Skeletal muscle tissue (tissue), 4 donors: ENCODE measurements around the gene TENM4. TPM values are rescaled to one million over a fixed set of nuclear protein-coding genes. Genes with fewer than 3 reads are reported as not detected.
A peak's percentile ranks its signal among the peaks of the same experiment; 100 is the strongest.

Experiments used
- H3K27ac ChIP-seq: one replicate; pipeline ENCODE4 v1.7.0; 2013; ENCODE audit warnings: mild to moderate bottlenecking, low read depth, low read length, inconsistent platforms
- H3K27me3 ChIP-seq, 3 donors: one replicate each; pipeline ENCODE4 v1.7.0; 2013; ENCODE audit warnings: low read length in 3 of 3; ENCODE audit not compliant: control insufficient read depth in 3 of 3, insufficient read depth in 3 of 3
- H3K36me3 ChIP-seq, 3 donors: one replicate each; pipeline ENCODE4 v1.7.0; 2013; ENCODE audit warnings: low read length in 3 of 3; ENCODE audit not compliant: control insufficient read depth in 3 of 3, insufficient read depth in 3 of 3
- H3K4me1 ChIP-seq, 3 donors: one replicate each; pipeline ENCODE4 v1.7.0; 2013; ENCODE audit warnings: low read length in 3 of 3, mild to moderate bottlenecking in 3 of 3; ENCODE audit not compliant: control insufficient read depth in 3 of 3, insufficient read depth in 3 of 3
- H3K4me3 ChIP-seq, 3 donors: one replicate each; pipeline ENCODE4 v1.7.0; 2013; ENCODE audit warnings: low read length in 3 of 3
- H3K9ac ChIP-seq, 3 donors: one replicate each; pipeline ENCODE4 v1.7.0; 2013; ENCODE audit warnings: low read length in 3 of 3, mild to moderate bottlenecking in 3 of 3, moderate library complexity in 2 of 3, low read depth in 1 of 3
- H3K9me3 ChIP-seq, 3 donors: one replicate each; pipeline ENCODE4 v1.7.0; 2013; ENCODE audit warnings: low read length in 3 of 3; ENCODE audit not compliant: control insufficient read depth in 3 of 3
- total RNA-seq: library from RNA; depleted of rRNA; stranded (reverse); fragments of >200 nt; gene quantifications from one replicate; pipeline ENCODE4 v1.2.3, GENCODE V29; 2014
- donor health status: Osteomylitis.

TENM4 gene
- total RNA-seq, 1 donor from 2014 or later, result 18.3 TPM

DNA sequence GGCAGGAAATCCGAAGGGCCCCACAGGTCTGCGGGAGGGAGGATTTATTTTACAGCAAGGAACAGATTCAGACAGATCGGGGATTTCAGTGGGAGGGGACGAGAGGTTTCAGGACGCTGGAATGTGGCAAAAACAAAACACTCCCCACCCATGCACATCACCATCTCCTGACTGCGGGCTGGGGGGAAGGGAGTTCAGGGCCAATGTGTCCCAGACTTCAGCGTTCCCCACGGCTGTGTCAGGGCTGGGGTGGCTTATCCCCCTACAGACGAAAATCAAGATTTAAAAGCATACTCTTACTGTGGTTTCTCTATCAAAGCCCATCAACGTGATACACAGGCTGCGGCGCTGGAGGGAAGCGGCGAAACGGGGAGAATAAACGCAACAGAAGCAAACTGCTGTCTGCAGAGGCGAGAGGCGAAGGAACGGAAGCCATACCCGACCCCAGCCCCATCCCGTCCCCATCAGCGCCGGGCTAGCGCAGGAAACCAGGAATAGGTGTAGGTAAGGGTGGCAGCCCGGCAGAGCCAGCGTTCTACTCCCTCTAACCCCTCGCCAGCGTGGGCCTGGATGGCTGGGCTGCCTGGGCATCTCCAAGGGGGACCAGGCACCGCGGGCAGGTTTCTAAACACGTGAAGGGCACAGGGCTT is 2.7 kb downstream of the TENM4 start:
- Histone ChIP-seq H3K36me3 (no peaks in the 10 kb centered on the region), H3K27ac (peak overlapping the region; percentile 58), H3K9ac (peak overlapping the region in 1 of 3 donors; percentile 38), H3K4me3 (peak overlapping the region; percentile 40 to 55 (median 55)), H3K27me3 (peaks cover 49 to 85% (median 82%) of the 10 kb centered on the region in 3 donors), H3K4me1 (peaks cover 23 to 47% (median 31%) of the 10 kb centered on the region in 3 donors), H3K9me3 (peaks cover 0 to 2% (median 0%) of the 10 kb centered on the region in 3 donors)

DNA sequence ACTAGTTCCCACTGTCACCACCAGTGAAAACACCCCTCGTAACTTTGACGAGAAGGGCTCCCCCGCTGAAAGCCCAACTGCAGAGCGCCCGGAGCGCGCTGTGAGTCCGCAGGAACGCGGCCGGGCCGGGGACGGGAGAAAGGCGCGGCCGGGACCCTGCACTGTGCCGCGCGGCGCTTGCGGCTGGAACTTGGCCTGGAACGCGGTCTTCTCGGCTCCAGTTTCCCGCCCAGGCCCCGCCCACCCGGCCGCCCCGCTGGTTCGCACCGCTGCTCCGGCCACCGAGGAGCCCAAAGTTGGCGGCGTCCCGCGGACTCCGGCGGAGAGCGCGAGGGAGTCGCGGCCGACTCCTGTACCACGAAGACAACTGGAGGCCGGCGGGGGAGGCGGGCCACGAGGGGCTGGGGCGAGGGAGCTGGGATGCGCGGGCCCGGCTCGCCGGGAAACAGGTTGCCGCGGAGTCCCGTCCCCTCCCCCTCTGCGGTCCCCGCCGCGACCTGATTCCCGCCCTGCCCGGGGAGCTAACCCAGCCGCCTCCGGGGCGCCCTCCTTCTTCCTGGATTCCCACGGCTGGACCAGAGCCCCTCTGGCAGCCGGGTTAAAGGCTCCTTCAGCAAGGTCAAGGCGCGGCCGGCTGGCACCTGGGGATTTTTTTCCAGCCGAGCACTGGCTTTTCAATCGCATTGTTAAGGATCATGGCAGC is 3.4 kb downstream of the TENM4 start:
- Histone ChIP-seq H3K27me3 (peaks cover 50 to 84% (median 84%) of the 10 kb centered on the region in 3 donors), H3K36me3 (no peaks in the 10 kb centered on the region), H3K4me1 (peaks cover 23 to 47% (median 31%) of the 10 kb centered on the region in 3 donors), H3K9ac (peak overlapping the region in 2 of 3 donors; percentile 32 to 62), H3K4me3 (peak overlapping the region; percentile 40 to 63 (median 55)), H3K9me3 (no peaks in the 10 kb centered on the region), H3K27ac (peak overlapping the region; percentile 58)

DNA sequence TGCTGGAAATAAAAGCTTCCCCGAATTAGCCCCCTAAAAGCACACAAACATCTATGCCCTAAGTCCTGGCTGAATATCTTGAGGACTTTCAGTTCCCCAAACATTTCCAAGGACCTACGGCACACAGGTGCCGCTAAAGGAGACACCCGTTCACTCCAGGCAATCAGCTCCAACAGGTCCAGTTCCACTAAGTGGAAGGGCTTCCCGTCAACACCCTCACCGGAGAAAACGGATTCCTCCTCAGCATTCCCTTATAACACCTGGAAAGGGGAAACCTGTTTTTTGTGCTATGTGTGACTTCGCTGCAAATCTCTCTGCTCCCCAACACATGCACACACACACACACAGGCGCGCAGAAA is 3.9 kb downstream of the TENM4 start:
- H3K27ac ChIP-seq, result no peak overlapping the region
- peak overlapping the region in 2 of 3 donors; percentile 32 to 62 for H3K9ac ChIP-seq
- H3K9me3 ChIP-seq, result no peaks in the 10 kb centered on the region
- H3K36me3 ChIP-seq, result no peaks in the 10 kb centered on the region
- H3K27me3 ChIP-seq, result peaks cover 48 to 84% (median 80%) of the 10 kb centered on the region in 3 donors
- H3K4me3 ChIP-seq, result peak overlapping the region; percentile 11 to 63 (median 55)
- H3K4me1 ChIP-seq, result peaks cover 23 to 47% (median 31%) of the 10 kb centered on the region in 3 donors

DNA sequence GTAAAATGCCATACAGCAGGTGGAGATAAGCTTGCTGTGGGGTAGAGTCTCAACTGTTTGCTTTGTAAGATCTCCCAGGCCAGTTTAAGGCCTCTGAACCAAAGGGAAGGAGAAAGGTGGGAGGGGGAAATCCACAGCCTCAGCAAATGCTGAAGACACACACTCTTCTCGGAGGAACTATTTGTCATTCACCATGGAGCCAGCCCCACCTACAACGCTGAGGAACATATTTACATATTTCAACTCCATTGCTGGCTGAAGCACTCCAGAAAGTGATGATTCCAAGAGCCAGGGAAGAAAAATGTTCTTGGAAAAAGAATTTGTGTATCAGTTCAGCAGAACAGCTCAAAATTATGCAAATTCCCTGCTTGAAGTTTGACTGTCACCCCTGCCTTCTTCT is 6.5 kb downstream of the TENM4 start:
- peaks cover 39 to 67% (median 56%) of the 10 kb centered on the region in 3 donors for H3K27me3 ChIP-seq
- no peaks in the 10 kb centered on the region for H3K9me3 ChIP-seq
- H3K4me3 ChIP-seq, result no peak overlapping the region
- H3K9ac ChIP-seq, result no peak overlapping the region
- H3K4me1 ChIP-seq, result peaks cover 16 to 26% (median 17%) of the 10 kb centered on the region in 3 donors
- no peaks in the 10 kb centered on the region for H3K36me3 ChIP-seq
- no peak overlapping the region for H3K27ac ChIP-seq

DNA sequence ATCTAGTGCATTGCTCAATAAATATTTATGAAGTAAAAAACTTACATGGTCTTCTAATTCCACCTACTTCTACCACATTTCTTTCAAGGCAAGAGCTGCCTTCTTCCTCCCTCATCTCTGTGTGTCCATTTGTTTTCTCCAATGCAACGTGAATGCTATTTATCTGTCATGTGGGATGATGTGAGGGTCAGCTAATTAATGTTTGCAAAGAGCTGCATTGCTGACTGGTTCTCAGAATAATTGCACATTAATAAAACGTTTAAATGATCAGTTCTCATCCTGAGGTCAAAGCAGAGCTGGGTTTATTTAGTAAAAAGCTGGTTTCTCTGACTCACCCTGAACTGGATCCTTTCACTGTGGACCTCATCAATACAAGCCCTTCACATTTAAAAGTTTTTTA is 8.7 kb downstream of the TENM4 start:
- H3K4me1 ChIP-seq, result peaks cover 4 to 7% (median 6%) of the 10 kb centered on the region in 3 donors
- H3K9ac ChIP-seq, result no peak overlapping the region
- no peaks in the 10 kb centered on the region for H3K36me3 ChIP-seq
- no peak overlapping the region for H3K27ac ChIP-seq
- peaks cover 21 to 47% (median 36%) of the 10 kb centered on the region in 3 donors for H3K27me3 ChIP-seq
- H3K9me3 ChIP-seq, result no peaks in the 10 kb centered on the region
- H3K4me3 ChIP-seq, result no peak overlapping the region

DNA sequence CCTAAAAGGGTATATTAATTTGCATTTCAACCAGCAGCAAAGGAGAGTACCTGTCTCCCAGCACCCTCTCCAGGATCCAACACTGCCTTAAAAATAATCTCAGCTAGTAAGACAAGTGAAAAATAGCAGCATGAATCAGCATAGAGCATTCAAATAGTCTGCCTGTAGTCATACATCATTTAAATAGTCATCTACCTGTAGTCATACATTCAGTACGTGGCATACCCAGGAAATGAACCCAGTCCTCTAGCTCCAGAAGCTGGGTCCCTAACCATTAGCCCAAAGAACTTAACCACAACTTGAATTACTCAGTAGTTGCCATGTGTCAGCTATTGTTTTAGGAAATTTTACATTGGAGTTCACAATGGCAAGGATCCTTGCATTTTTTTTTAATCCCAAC is 9.3 kb downstream of the TENM4 start:
- no peak overlapping the region for H3K9ac ChIP-seq
- H3K9me3 ChIP-seq, result no peaks in the 10 kb centered on the region
- no peak overlapping the region for H3K4me3 ChIP-seq
- H3K27ac ChIP-seq, result no peak overlapping the region
- H3K27me3 ChIP-seq, result peaks cover 15 to 41% (median 30%) of the 10 kb centered on the region in 3 donors
- H3K36me3 ChIP-seq, result no peaks in the 10 kb centered on the region
- peaks cover 0 to 1% (median under 1%) of the 10 kb centered on the region in 3 donors for H3K4me1 ChIP-seq

DNA sequence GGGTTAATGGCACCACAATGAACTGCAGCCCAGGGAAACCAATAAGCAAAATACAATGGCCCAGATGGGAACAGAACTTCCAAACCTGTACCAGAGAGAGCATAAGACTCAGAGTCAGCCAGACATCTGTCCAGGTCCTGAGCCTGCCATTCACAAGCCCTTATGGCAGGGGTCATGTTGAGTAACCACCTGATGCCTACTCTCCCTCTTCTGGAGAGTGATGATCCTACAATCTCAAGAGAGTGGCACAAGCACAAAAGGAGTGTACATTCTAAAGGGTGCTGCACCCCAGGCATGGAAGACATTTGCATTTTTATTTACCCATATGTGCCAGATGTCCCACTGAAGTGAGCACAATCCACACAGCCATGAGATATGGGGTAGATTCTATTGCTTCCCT is 10.6 kb downstream of the TENM4 start:
- Histone ChIP-seq H3K4me1 (no peaks in the 10 kb centered on the region), H3K27ac (no peak overlapping the region), H3K9ac (no peak overlapping the region), H3K27me3 (peaks cover 10 to 29% (median 21%) of the 10 kb centered on the region in 3 donors), H3K36me3 (no peaks in the 10 kb centered on the region), H3K9me3 (no peaks in the 10 kb centered on the region), H3K4me3 (no peak overlapping the region)

DNA sequence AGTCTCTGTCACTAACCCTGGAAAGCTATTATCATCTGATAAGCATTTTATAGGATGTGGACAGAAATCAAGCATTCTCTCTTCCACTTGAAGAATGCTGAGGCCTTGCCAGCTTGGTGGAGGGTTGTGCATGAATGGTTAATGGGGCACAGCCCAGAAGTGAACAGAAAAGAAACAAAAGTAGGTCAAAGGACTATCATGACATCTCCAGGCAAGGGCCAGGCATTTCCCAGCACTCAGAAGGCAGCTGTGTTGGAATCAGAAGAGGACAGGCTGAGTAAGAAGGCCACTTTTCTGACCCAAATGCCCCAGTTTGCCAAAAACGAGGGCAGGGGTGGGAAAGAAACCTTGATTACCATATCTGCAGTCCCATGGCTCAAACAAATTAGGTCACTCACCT is 12.4 kb downstream of the TENM4 start:
- H3K9ac ChIP-seq, result no peak overlapping the region
- H3K9me3 ChIP-seq, result no peaks in the 10 kb centered on the region
- H3K27me3 ChIP-seq, result peaks cover 4 to 14% (median 8%) of the 10 kb centered on the region in 3 donors
- H3K4me3 ChIP-seq, result no peak overlapping the region
- no peak overlapping the region for H3K27ac ChIP-seq
- H3K36me3 ChIP-seq, result no peaks in the 10 kb centered on the region
- H3K4me1 ChIP-seq, result no peaks in the 10 kb centered on the region

DNA sequence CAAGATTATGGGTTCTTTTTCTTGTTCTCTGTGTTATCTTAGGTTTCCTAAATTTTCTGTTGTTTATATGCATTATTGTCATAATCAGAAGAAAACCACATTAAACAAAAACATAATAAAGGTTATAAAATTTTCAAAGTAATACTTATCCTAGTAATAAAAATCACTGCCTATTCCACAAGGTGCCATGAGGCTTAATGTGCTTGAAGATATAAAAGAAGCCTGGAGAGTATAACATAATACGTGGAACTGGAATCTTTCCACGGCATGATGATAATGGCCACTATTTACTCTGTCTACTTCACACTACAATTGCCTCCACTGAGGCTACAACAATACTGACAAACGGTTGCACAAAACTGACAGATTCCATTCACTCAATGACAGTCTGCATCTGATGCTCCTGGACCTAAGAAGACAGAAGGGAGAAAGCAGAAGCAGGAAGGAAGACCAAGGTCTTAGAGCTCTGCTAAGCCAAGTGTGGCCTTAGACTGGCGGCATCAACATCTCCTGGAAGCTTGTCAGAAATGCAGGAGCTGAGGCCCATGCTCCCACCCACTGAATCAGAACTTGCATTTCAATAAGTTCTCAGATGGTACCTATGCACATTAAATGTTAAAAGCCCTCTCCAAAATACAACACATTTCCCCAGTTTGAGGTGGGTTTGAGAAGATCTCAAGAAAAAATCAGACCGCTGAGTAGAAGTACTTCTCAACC is 13.1 kb downstream of the TENM4 start:
- H3K4me1 ChIP-seq, result no peaks in the 10 kb centered on the region
- no peak overlapping the region for H3K27ac ChIP-seq
- peaks cover 0 to 8% (median 3%) of the 10 kb centered on the region in 3 donors for H3K27me3 ChIP-seq
- H3K4me3 ChIP-seq, result no peak overlapping the region
- H3K36me3 ChIP-seq, result no peaks in the 10 kb centered on the region
- no peaks in the 10 kb centered on the region for H3K9me3 ChIP-seq
- no peak overlapping the region for H3K9ac ChIP-seq
